HG02884 (cell line): Measurements from ENCODE around the gene ACP6.

Experiments used
- ATAC-seq: cut with Tn5 transposase; IDR thresholded peaks from one replicate; pipeline ENCODE4 v1.9.1; 2021; ENCODE audit warnings: mild to moderate bottlenecking, moderate library complexity; ENCODE audit not compliant: unreplicated experiment

The ACP6 gene

GRCh38 chr1:147652306-147652705 is 18.0 kb downstream of the ACP6 start:
- ATAC-seq: no peak

- ATAC-seq: no peak
Observed at GRCh38 chr1:147651466-147651865, 18.9 kb downstream of the ACP6 start.

- ATAC-seq: no peak
Observed at GRCh38 chr1:147648933-147649332, 21.4 kb downstream of the ACP6 start.

GRCh38 chr1:147647796-147648633 is 22.3 kb downstream of the ACP6 start:
- ATAC-seq: no peak

- no peak for ATAC-seq
Observed at GRCh38 chr1:147643974-147644373, 26.4 kb downstream of the ACP6 start.

GRCh38 chr1:147641695-147642592 is 28.4 kb downstream of the ACP6 start:
- ATAC-seq: no peak

- ATAC-seq: no peak
Observed at GRCh38 chr1:147641291-147641690, 29.0 kb downstream of the ACP6 start.

GRCh38 chr1:147640553-147641165 is 29.7 kb downstream of the ACP6 start:
- peak; percentile 85 for ATAC-seq

- ATAC-seq: no peak
Observed at GRCh38 chr1:147636314-147636713, 34.0 kb downstream of the ACP6 start.

- no peak for ATAC-seq
Observed at GRCh38 chr1:147635342-147635741, 35.0 kb downstream of the ACP6 start.

- no peak for ATAC-seq
Observed at GRCh38 chr1:147634645-147635044, 35.7 kb downstream of the ACP6 start.

GRCh38 chr1:147633759-147634158 is 36.6 kb downstream of the ACP6 start:
- no peak for ATAC-seq

GRCh38 chr1:147631839-147632238 is 38.5 kb downstream of the ACP6 start:
- ATAC-seq: no peak

- no peak for ATAC-seq
Observed at GRCh38 chr1:147630447-147630846, 39.9 kb downstream of the ACP6 start.

GRCh38 chr1:147630022-147630421 is 40.3 kb downstream of the ACP6 start:
- no peak for ATAC-seq

GRCh38 chr1:147628441-147628840 is 41.9 kb downstream of the ACP6 start:
- ATAC-seq: no peak

GRCh38 chr1:147627435-147628110 is 42.8 kb downstream of the ACP6 start:
- ATAC-seq: no peak

- no peak for ATAC-seq
Observed at GRCh38 chr1:147626739-147627138, 43.6 kb downstream of the ACP6 start.

GRCh38 chr1:147626291-147626690 is 44.0 kb downstream of the ACP6 start:
- no peak for ATAC-seq

GRCh38 chr1:147625362-147625995 is 44.8 kb downstream of the ACP6 start:
- ATAC-seq: no peak
